Uterus (tissue), 4 donors: ENCODE data around the gene THAP5. TPM values are rescaled to one million over a fixed set of nuclear protein-coding genes. Genes with fewer than 3 reads are reported as not detected.
"Not testable (repeated sequence)": the region's sequence is repeated elsewhere in the genome, so short reads cannot be mapped to it uniquely, and the experiment has no call there.

Experiments used
- DNase-seq, 2 donors: peaks; one replicate each; pipeline ENCODE4 v3.0.0-alpha.2; 2019 to 2020
- H3K27ac ChIP-seq, 2 donors: fragments of 200-600 bp; sonication (generic); 1 replicate in 1 of 2; 2 replicates in 1 of 2; pipeline ENCODE4 v1.5.1; 2016 to 2018
- H3K27me3 ChIP-seq, 2 donors: fragments of 200-600 bp; sonication (generic); one replicate each; pipeline ENCODE4 v1.5.1; 2018 to 2019; ENCODE audit warnings: control low read depth in 1 of 2
- H3K36me3 ChIP-seq, 2 donors: fragments of 200-600 bp; sonication (generic); one replicate each; pipeline ENCODE4 v1.5.1; 2019; ENCODE audit warnings: control low read depth in 1 of 2
- H3K4me1 ChIP-seq, 2 donors: fragments of 200-600 bp; sonication (generic); one replicate each; pipeline ENCODE4 v1.5.1; 2018 to 2019; ENCODE audit warnings: control low read depth in 1 of 2
- H3K4me3 ChIP-seq, 2 donors: fragments of 200-600 bp; sonication (generic); 1 replicate in 1 of 2; 2 replicates in 1 of 2; pipeline ENCODE4 v1.5.1; 2018 to 2019; ENCODE audit warnings: mild to moderate bottlenecking in 1 of 2
- H3K9me3 ChIP-seq, 2 donors: fragments of 200-600 bp; sonication (generic); one replicate each; pipeline ENCODE4 v1.5.1; 2019; ENCODE audit warnings: control low read depth in 1 of 2
- CTCF ChIP-seq, 4 experiments: fragments of 200-600 bp in 2 of 4; fragments of 450-650 bp in 2 of 4; sonication (generic) in 2 of 4; IDR thresholded peaks; one replicate each; pipeline ENCODE4 v1.5.1; 2016 to 2019; ENCODE audit warnings: antibody characterized with exemption in 4 of 4, mild to moderate bottlenecking in 2 of 4, moderate library complexity in 1 of 4
- POLR2A ChIP-seq, 2 donors: fragments of 450-650 bp; IDR thresholded peaks; one replicate each; pipeline ENCODE4 v1.6.1; 2016; ENCODE audit warnings: antibody characterized with exemption in 2 of 2, mild to moderate bottlenecking in 1 of 2, moderate library complexity in 1 of 2
- intact Hi-C: fragments of 100-400 bp; cut with DNase I; formaldehyde crosslinking; loops from one replicate; pipeline ENCODE4 v1.15.1; 2023; ENCODE audit warnings: low total_unique reads
- total RNA-seq, 4 donors: library from RNA; depleted of rRNA in 3 of 4; stranded (reverse); fragments of >200 nt in 3 of 4; gene quantifications; one replicate each; pipeline versions ENCODE4 v1.1.0 to v1.2.4, GENCODE V29; 2014 to 2023
- donor health status: DM: yes; HTN: yes; CAD: no.

THAP5 gene
- total RNA-seq, 4 donors from 2014 or later, result 21.0 to 55.6 (median 45.6) TPM

GRCh38 chr7:108565987-108566386, 3.5 kb downstream of the THAP5 start:
- Histone ChIP-seq H3K36me3 (no peaks in the 10 kb centered on the region), H3K4me3 (no peak overlapping the region), H3K27me3 (no peaks in the 10 kb centered on the region), H3K4me1 (no peaks in the 10 kb centered on the region), H3K27ac (no peak overlapping the region), H3K9me3 (peaks cover 0 to 9% of the 10 kb centered on the region in 2 donors)
- TF ChIP-seq POLR2A (IDR thresholded peaks at IDR 0.05) (no peak), CTCF (IDR thresholded peaks at IDR 0.05) (no peak)
- intact Hi-C loops, result no loop called here
- no peak for DNase-seq

- DNase-seq, result no peak
- H3K27me3 ChIP-seq, result no peaks in the 10 kb centered on the region
- no peaks in the 10 kb centered on the region for H3K4me1 ChIP-seq
- H3K27ac ChIP-seq, result no peak overlapping the region
- TF ChIP-seq CTCF (IDR thresholded peaks at IDR 0.05) (no peak), POLR2A (IDR thresholded peaks at IDR 0.05) (no peak)
- H3K4me3 ChIP-seq, result no peak overlapping the region
- peaks cover 0 to 18% of the 10 kb centered on the region in 2 donors for H3K9me3 ChIP-seq
- no peaks in the 10 kb centered on the region for H3K36me3 ChIP-seq
- intact Hi-C loops, result no loop called here
Observed at GRCh38 chr7:108561047-108561619, 8.4 kb downstream of the THAP5 start.

GRCh38 chr7:108559253-108559652, 10.3 kb downstream of the THAP5 start:
- intact Hi-C loops, result no loop called here
- no peak for DNase-seq
- H3K36me3 ChIP-seq, result no peaks in the 10 kb centered on the region

GRCh38 chr7:108557617-108558016, 11.9 kb downstream of the THAP5 start:
- H3K27ac ChIP-seq, result no peak overlapping the region
- H3K4me1 ChIP-seq, result no peaks in the 10 kb centered on the region
- H3K27me3 ChIP-seq, result no peaks in the 10 kb centered on the region
- no peak for DNase-seq
- no peak overlapping the region for H3K4me3 ChIP-seq
- H3K36me3 ChIP-seq, result no peaks in the 10 kb centered on the region
- intact Hi-C loops, result no loop called here
- TF ChIP-seq CTCF (IDR thresholded peaks at IDR 0.05) (no peak), POLR2A (IDR thresholded peaks at IDR 0.05) (no peak)
- peaks cover 0 to 14% of the 10 kb centered on the region in 2 donors for H3K9me3 ChIP-seq

More at GRCh38 chr7:108559253-108559652, 10.3 kb downstream of the THAP5 start:
- H3K4me3 ChIP-seq, result no peak overlapping the region
- H3K27me3 ChIP-seq, result no peaks in the 10 kb centered on the region
- no peaks in the 10 kb centered on the region for H3K4me1 ChIP-seq
- H3K27ac ChIP-seq, result no peak overlapping the region
- no peak for TF ChIP-seq POLR2A (IDR thresholded peaks at IDR 0.05)
- TF ChIP-seq CTCF (IDR thresholded peaks at IDR 0.05), result no peak
- peaks cover 0 to 14% of the 10 kb centered on the region in 2 donors for H3K9me3 ChIP-seq

- Histone ChIP-seq H3K36me3 (no peaks in the 10 kb centered on the region), H3K4me3 (no peak overlapping the region), H3K4me1 (no peaks in the 10 kb centered on the region), H3K9me3 (peaks cover 0 to 10% of the 10 kb centered on the region in 2 donors), H3K27me3 (no peaks in the 10 kb centered on the region), H3K27ac (no peak overlapping the region)
- DNase-seq, result no peak
- intact Hi-C loops, result no loop called here
- TF ChIP-seq CTCF (IDR thresholded peaks at IDR 0.05) (no peak), POLR2A (IDR thresholded peaks at IDR 0.05) (no peak)
Observed at GRCh38 chr7:108557191-108557590, 12.3 kb downstream of the THAP5 start.

GRCh38 chr7:108556665-108557064, 12.8 kb downstream of the THAP5 start:
- H3K4me3 ChIP-seq, H3K27ac ChIP-seq, DNase-seq, H3K9me3 ChIP-seq, intact Hi-C loops, H3K36me3 ChIP-seq, H3K4me1 ChIP-seq, H3K27me3 ChIP-seq: not testable (repeated sequence)

- DNase-seq, H3K4me1 ChIP-seq, H3K4me3 ChIP-seq, H3K9me3 ChIP-seq, H3K36me3 ChIP-seq, H3K27me3 ChIP-seq, H3K27ac ChIP-seq, intact Hi-C loops: not testable (repeated sequence)
Observed at GRCh38 chr7:108548141-108548896, 21.2 kb downstream of the THAP5 start.
